Subcutaneous adipose tissue (tissue), 4 donors: ENCODE data around the gene OR52L1. TPM values are rescaled to one million over a fixed set of nuclear protein-coding genes. Genes with fewer than 3 reads are reported as not detected.

Source experiments
- CTCF ChIP-seq: fragments of 450-650 bp; IDR thresholded peaks from one replicate; pipeline ENCODE4 v1.5.1; 2016; ENCODE audit warnings: low read depth, mild to moderate bottlenecking, control low read depth, antibody characterized with exemption, moderate library complexity
- total RNA-seq, 4 donors: library from RNA; depleted of rRNA; stranded (reverse); fragments of >200 nt; gene quantifications; one replicate each; pipeline ENCODE4 v1.1.0, GENCODE V29; 2016

OR52L1 gene
- total RNA-seq, 4 donors from 2014 or later, result not detected

DNA sequence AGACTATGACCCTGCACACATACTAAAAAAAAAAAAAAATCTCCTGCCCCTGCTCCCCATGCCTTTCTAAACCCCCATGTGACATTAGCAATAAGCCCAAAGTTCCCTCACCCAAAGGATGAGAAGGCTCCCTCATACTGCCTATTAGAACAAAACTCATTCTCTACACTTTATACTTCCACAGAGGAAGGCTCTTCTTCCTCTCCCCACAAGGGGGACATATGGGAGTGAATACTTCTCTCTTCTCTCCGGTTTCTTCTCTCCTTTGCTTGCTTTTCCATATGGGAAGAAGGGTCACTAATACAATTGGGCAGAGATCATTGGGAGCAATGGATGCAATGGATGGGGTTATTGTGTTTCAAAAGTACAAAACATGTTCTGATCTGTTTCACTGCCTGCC, 3.3 kb downstream of the OR52L1 start:
- no peak for TF ChIP-seq CTCF

- TF ChIP-seq CTCF, result no peak
These were observed 13.3 kb downstream of the OR52L1 start for GRCh38 chr11:5973530-5973929.

GRCh38 chr11:5968394-5968793, 18.4 kb downstream of the OR52L1 start, which contains the start of gene OR56A5:
Gene OR56A5, minus strand, starts transcription at chr11:5968494. Its CDS starts 0 bp downstream, at chr11:5968494.
- TF ChIP-seq CTCF, result no peak

- TF ChIP-seq CTCF, result no peak
These were observed 19.1 kb downstream of the OR52L1 start for GRCh38 chr11:5967708-5968107.

DNA sequence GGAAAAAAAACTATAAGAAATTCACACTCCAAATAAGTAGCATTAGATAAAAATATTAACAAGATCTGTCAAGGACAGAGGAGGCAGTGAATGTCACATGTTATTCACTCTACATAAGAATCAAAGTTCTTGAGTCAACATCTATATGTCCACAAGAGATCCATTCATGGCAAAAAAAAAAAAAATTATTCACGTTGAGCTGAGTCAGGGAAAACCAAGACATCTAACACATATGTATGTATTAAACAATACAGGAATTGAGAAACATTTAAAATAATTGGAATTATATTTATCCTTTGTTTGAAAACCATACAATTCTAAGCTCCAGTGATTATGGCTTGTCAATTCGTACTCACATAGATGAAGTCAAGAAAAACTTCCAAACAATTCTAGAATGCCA, 19.8 kb downstream of the OR52L1 start:
- no peak for TF ChIP-seq CTCF

DNA sequence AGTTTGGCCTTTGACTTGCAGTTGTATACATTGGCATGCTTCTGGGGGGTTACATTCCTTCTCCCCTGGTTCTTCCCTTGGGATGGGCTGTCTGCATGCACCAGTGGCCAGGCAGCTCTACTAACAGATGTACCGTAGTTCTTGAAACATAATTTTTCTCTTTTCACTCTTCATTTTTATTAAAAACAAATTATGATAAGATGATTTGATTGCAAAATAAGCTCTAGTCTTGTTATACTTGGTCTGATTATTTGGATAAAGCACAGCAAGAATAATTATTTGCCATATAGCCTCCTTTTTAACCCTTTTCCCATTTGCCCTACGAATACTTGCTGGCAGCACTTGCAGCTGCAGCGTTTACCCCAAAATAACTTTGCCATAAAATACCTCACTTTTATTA, 31.2 kb downstream of the OR52L1 start:
- TF ChIP-seq CTCF, result no peak

- TF ChIP-seq CTCF, result no peak
These were observed 44.8 kb downstream of the OR52L1 start, which contains the start of gene OR56A3 for GRCh38 chr11:5941951-5942350. Gene OR56A3, plus strand, starts transcription at chr11:5942251. Its CDS starts 5,096 bp downstream, at chr11:5947347.
